AG04449 (cell line): ENCODE measurements around the gene DGCR2.

ENCODE experiments used
- CTCF ChIA-PET: fragments of 350-600 bp; formaldehyde crosslinking; extraction: SDS; loops from one replicate; lab custom pipeline; 2021; ENCODE audit warnings: antibody characterized with exemption; lab: Yijun Ruan, JAX
- POLR2A ChIA-PET: fragments of 400-600, 350-600 bp; formaldehyde crosslinking; extraction: SDS; loops from one replicate; lab custom pipeline; 2020; ENCODE audit warnings: antibody characterized with exemption, inconsistent platforms; lab: Yijun Ruan, JAX
- DNase-seq: peaks from one replicate; pipeline ENCODE4 v3.0.0-alpha.2; 2010; ENCODE audit warnings: low read depth, low spot score
- H3K4me3 ChIP-seq: 2 replicates; pipeline ENCODE4 v1.5.1; 2011; ENCODE audit warnings: low read depth, mild to moderate bottlenecking, control low read depth, low read length
- TF ChIP-seq, protein P1 (sequence below): IDR thresholded peaks from one replicate; pipeline ENCODE4 v1.5.1; 2011; ENCODE audit warnings: mild to moderate bottlenecking, moderate library complexity, low read length, control low read depth, inconsistent platforms; ENCODE audit not compliant: insufficient read depth; ENCODE audit errors: missing control alignments

DGCR2 gene

DNA sequence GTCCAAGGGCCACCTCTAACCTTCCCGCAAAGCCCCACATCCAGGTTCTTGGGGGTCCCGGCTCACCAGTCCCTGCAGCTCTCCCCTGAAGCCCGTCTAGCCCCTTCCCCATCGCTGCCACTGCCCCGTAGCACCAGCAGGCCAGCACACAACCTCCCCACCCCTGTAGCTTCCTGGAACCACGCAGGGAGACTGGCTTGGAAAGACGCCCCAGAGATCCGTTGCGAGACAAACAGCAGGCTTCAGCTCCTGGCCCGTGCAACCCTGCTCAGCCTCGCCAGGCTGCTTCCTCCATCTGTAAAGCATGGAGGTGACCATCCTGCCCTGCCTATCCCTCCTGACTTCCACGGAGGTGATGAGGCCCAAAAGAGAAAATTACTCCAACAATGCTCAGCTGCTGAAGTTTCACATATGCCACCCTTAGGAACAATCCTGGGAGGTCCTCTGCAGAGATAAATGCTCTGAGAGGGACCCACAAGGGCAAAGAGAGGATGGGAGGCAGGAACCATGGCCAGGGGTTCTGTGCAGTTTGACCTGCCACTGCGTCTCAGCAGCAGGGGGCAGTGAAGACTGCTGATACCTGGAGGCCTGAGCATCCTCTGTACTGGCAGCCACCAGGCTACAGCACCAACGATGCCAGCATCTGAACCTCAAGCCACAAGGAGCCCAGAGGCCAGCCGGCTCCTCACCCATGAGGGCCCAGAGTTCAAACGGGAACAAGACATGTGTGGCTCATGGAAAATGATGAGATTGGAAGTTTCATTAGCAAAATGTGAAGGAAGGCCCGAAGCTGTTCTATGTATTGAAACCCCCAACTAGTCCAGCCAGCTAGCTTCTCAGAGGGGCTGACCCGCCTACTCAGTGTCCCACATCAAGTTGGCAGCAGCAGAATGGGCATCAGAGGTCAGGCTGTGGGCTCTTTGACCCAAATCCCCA, 16.1 kb downstream of the DGCR2 start:
- DNase-seq: no peak
- ChIA-PET CTCF (interaction anchor here (1.9 to 2.1 kb wide), 2 partner anchors 9 to 39 kb away, joined by 5 to 8 read pairs; partner anchors contain the start of gene ESS2), POLR2A (interaction anchor here (0.6 kb wide), 1 partner anchor 60 kb away, joined by 3 read pairs; no protein-coding TSS in a partner anchor)
- no peak overlapping the region for H3K4me3 ChIP-seq
- TF ChIP-seq, protein P1, sequence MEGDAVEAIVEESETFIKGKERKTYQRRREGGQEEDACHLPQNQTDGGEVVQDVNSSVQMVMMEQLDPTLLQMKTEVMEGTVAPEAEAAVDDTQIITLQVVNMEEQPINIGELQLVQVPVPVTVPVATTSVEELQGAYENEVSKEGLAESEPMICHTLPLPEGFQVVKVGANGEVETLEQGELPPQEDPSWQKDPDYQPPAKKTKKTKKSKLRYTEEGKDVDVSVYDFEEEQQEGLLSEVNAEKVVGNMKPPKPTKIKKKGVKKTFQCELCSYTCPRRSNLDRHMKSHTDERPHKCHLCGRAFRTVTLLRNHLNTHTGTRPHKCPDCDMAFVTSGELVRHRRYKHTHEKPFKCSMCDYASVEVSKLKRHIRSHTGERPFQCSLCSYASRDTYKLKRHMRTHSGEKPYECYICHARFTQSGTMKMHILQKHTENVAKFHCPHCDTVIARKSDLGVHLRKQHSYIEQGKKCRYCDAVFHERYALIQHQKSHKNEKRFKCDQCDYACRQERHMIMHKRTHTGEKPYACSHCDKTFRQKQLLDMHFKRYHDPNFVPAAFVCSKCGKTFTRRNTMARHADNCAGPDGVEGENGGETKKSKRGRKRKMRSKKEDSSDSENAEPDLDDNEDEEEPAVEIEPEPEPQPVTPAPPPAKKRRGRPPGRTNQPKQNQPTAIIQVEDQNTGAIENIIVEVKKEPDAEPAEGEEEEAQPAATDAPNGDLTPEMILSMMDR: peak; percentile 9

DNA sequence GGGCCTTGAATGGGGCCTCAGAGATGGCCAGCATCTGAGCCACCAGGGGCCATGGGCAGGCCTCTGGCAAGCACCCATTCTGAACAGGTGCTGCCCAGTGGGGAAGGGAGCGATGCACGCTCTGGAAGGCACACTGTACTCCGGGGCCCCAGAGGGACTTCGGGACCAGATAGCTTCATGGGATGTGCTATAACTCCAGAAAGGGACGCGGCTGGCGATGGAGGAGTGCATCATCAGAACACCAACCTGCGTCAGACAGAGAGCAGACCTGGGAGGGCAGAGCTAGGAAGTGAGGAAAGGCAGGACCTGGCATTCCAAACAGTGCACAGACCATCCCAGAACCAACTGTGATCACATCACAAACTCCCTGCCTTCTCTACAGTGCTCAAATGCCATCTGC, 16.8 kb downstream of the DGCR2 start:
- TF ChIP-seq, protein P1: no peak
- ChIA-PET CTCF (interaction anchor here (2.1 kb wide), 1 partner anchor 10 kb away, joined by 8 read pairs; no protein-coding TSS in a partner anchor), POLR2A (no interaction called here)
- no peak for DNase-seq
- H3K4me3 ChIP-seq: no peak overlapping the region

DNA sequence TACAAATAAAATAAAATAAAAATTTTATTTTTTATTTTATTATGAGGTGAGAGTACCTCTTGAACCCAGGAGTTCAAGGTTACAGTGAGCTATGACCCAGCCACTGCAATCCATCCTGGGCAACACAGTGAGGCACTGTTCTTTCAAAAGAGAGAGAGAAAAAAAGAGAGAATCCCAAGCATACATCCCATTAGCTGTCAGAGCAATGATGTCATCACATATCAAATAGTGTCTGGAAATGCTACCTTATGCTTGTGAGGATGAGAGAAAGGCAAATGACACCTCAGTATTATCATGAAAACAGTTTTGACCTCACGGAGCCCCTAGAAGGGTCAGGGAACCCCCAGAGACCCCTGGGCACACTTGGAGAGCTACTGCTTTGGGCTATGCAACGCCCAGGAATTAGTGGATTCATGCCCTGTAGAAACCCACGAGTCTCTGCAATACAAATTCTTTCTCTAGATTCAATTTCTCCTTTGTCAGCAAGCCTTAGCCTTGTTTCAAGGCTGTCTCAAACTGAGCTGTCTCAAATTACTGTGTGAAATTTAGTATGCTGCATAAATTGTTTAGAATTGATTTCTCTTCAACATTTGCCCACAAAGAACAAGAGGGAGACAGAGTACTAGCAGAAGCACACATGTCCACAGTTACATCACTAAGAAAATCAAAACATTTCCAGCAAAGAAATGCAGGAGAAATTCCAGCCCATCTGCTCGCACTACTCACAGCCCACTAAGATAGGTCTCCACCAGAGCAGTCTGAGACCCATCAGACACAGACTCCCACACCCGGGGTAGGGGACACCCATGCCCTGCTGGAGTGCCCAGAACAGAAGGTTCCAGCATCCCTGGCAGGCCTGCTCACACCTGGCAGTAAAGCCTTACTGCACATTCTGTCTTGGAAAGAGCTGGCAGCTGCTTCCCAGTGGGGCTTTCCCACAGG, 18.1 kb downstream of the DGCR2 start:
- TF ChIP-seq, protein P1: no peak
- CTCF ChIA-PET: interaction anchor here (1.0 to 1.4 kb wide), 2 partner anchors 12 to 526 kb away, joined by 3 to 4 read pairs; no protein-coding TSS in a partner anchor
- DNase-seq: no peak
- H3K4me3 ChIP-seq: no peak overlapping the region
- POLR2A ChIA-PET: interaction anchor here (0.7 to 1.1 kb wide), 2 partner anchors 18 to 832 kb away, joined by 3 read pairs; no protein-coding TSS in a partner anchor

DNA sequence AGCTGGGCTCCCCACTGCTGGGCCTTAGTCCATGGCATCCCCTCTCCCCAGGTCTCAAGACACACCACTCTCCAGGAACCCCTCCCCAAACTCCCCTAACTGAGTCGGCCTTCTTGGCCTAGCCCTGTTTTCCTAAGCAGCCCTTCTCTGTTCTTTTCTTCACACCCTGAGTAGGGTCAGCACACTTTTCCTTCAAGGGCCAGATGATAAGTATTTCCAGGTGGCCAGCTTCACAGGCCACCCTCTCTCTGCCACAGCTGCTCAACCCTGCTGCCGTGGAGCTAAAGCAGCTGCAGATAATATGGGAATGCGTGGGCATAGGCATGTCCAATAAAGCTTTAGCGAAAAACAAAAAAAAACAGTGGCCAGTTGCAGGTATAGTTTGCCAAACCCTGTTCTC, 24.1 kb downstream of the DGCR2 start:
- POLR2A ChIA-PET: no interaction called here
- CTCF ChIA-PET: interaction anchor here (0.7 to 1.4 kb wide), 2 partner anchors 9 to 12 kb away, joined by 3 to 5 read pairs; no protein-coding TSS in a partner anchor
- no peak for DNase-seq
- TF ChIP-seq, protein P1: no peak
- no peak overlapping the region for H3K4me3 ChIP-seq

DNA sequence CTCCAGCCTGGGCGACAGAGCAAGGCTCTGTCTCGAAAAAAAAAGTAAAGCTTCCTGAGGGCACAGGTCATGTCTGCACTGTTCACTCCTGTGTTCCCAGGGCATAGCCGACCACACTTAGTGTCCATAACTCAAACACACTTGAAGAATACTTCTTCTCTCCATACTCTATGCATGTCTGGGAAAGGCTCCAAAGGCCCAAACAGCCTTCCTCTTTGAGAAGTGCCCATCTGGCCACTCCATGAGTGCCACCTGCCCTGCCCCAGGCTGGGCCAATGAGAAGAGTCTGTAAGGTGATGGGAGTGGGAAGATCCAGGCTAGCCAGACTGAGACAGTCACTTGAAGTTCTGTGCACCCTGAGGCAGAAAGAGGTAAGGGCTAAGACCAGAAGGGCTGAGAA, 24.7 kb downstream of the DGCR2 start:
- H3K4me3 ChIP-seq: no peak overlapping the region
- ChIA-PET CTCF (no interaction called here), POLR2A (no interaction called here)
- TF ChIP-seq, protein P1: no peak
- no peak for DNase-seq
